Amniotic stem cell (primary cell): ENCODE data around the gene EFCAB6.

ENCODE experiments used
- DNase-seq: peaks from one replicate; lab custom pipeline; 2025; lab: John Stamatoyannopoulos, UW

Gene EFCAB6

DNA sequence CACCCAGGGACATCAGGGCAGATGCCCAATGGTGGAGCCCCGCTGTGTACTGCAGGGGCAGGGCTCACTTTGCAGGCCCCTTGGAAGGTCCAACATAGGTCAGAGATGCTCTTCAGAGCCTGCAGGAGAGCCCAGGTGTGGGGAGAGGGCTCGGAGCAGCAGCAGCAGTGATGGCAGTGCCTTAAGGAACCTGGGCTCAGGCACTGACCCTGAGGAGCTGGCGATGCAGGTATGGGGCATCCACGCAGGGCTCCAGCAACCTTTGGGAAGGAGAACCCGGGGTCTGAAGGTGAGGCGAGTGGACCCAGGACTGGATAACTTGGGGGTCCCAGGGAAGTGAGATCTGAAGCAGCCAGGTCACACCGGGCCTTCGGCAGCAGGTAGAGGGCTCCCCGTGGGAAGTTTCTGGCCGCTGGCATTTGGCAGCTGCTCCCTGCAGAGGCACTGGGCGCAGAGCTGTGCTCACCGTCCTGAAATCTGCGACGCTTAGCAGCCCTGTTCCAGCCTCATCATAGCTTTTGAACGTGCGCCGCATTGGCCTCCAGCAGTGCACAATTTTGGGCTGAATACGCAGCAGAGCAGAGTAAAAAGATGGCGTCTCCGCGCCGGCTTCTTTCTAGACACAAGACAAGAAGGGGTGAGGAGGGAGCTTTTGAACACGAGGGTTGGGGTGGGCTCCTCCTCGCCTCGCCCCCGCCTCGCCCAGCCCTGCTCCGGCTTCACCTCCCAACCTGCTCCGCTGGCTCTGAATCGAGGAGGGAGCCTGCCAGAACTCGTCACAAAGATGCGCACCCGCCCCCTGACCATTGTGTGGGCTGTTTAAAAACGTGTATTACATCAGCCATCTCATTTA lies 281.5 kb downstream of the EFCAB6 start:
- no peak for DNase-seq

DNA sequence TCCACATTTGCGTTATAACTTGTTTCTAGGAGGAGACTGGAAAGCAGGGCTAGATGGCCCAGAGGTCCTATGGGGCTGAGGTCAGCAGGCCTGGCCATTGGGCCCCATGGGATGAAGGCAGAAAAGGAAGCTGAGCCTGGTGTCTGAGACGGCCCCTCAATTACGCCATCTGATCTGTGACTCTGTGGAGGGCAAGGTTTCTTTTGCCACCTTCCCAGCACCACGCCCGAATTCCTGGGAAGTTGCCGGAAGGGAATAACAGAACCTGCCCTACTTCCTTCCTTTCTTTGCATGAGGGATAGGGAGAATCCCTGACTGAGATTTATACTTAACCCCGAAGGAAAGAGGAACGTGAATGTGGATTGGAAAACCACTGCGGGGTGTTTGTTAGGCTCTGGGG lies 282.2 kb downstream of the EFCAB6 start:
- DNase-seq, result no peak

DNA sequence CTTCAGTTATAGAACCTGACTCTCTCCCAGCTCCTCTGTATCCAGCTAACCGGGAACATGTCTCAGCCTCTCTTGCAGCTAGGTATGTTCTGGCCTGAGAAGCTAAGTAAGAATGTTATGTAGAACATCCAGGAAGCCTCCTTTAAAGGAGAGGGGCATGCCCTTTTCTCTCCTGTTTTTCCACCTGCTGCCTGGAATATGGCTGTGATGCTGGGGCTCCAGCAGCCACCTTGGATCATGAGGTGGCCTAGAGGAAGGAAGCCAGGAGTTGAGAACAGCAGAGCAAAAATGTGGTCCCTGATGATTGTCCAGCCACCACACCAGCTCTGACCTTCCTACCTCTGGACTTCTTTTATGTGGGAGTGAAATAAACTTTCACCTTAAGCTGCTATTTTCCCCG lies 282.6 kb downstream of the EFCAB6 start:
- no peak for DNase-seq

DNA sequence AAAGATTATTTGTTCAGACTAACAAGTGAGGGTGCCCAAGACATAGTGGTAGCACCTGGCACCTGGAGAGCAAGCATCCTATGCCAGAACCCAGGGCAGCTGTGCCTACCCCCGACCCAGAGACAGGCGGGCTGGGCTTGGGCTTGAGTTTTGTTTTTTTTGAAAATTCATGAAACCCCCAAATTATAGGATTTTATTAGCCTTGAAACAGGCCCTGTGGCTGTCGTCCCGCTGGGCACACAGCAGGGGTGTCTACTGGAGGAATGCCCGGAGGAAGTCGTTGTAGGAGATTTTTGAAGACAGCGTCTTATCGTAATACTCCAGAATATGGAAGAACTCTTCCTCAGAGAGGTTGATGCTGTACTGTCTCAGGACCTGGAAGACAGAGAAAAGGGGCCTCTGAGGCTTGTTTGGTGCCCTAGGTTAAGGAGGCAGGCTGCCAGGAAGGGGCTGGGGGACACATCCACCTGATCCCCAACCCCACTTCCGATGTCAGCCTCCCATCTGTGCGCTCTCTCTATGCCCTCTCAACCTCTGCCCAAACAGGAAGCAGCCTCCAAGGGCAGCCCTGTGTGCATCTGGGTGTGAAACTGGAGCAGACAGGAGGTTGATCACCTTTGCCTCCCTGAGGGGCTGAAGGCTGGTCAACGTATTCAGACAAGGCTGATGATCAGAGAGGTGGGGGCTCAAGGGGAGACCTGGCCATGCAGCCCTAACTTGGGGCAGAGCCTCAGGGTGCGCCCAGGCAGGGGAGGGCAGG lies 283.3 kb downstream of the EFCAB6 start:
- no peak for DNase-seq

DNA sequence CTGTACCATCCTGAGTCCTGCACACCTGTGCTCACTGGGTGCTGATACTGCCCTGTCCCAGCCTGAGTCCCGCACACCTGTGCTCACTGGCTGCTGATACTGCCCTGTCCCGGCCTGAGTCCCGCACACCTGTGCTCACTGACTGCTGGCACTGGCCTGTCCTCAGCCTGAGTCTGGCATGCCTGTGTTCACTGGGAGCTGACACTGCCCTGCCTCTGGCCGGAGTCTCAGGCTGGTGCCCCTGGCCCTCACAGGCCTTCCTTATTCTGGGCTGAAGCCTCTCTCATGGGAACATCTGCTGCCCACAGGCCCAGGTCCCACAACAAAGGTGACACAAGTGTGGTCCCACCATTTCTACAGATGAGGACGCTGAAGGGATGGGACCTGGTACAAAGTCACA lies 285.2 kb downstream of the EFCAB6 start:
- no peak for DNase-seq

DNA sequence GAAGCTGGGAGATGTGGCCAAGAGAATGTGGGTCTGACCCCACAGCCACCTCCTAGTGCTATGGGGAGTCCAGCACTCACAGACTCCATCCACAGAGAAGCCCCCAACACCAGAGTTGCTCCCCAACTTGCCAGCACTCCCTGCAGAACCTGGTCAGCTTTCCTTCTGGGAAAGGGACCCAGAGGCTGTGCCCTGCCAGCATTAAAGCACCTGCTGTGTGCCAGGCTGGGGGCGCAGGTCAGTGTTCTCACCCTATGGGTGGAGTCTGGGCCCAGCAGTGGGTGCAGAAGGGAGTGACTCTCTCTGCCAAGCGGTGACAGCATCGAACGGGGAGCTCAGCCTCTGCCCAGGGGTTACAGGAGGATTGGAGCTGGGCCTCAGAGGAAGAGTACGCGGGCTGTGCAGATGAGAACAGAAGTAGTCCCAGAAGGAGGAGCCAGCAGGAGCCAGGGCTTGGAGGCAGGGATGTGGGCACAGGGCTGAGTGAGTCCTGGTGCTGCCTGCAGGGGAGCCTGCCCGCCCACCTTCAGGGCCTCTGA lies 285.9 kb downstream of the EFCAB6 start:
- no peak for DNase-seq

DNA sequence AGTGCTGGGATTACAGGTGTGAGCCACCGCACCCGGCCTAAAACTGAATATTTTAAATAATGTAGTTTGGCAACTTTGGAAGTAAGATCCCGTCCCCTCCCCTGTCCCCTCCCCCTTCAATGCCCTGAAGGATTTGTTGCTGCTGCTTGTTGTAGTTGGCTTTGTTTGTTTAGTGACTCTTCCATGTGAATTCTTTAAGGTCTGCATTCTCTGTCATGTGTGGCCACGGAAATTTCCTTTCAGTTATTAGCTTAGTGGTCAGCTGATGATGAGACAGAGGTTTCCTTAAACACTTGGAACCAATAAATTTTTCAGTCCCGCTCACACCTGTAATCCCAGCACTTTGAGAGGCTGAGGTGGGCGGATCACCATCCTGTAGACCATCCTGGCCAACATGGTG lies 290.4 kb downstream of the EFCAB6 start:
- DNase-seq, result no peak

DNA sequence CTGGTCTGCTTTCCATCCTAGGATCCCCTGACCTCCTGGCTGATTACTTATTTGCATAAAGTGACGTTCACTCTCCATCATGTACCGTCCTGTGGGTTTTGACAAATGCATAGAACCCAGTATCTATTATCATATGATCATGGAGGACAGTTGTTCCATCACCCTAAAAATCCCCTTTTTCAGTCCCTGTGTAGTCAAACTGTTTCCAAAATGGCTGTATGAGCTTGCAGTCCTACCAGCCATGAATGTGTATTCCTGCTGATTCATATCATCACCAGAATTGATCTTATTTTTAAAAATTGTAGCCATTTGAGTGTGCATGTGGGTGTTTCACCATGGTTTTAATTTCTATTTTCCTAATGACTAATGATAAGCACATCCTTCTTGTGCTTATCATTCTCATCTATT lies 291.5 kb downstream of the EFCAB6 start:
- no peak for DNase-seq

DNA sequence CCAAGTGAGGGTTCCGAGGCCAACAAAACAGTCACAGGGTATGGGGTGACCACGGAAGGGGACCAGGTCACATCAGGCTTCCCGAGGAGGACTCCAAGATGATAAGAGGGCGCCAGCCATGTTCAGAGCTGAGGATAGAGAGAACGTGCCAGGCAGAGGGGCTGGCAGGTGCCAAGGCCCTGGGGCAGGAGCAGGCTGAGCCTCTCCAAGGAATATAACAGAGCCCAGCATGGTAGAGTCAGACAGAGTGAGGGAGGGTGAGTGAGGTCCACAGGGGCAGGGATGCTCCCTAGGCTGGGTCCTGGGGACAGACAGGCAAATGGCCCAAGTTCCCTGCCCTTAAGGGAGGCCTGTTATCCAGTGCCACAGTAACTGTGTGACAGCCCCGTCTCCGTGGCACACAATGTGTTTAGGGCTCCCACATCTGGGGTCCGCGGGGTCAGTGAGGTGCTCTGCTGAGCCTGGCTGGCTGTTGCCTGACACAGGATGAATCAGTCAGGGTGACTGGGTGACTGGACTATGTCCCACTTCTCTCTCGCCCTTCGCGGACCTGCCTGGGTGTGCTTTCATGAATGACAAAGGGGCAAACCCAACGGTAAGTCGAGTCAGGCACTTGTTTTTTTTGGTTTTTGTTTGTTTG lies 295.0 kb downstream of the EFCAB6 start:
- DNase-seq, result no peak

DNA sequence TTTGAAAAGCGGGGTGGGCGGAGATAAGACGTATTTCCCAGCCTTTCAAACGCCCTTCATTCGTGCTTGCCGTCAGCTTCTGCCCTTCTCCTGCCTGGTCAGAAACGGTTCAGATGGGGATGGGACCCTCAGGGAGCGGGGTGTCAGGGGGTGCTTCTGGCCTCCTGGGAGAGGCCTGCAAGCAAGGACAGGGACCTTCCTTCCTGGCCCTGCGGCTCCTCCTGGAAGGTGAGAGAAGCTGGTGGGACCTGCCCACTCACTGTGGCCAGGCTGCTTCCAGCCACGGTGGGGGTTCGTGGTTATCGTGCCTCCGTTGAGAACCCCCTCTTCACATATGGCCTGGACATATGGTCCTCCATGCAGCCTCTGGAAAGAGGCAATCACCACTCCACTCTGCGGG lies 295.7 kb downstream of the EFCAB6 start:
- no peak for DNase-seq

DNA sequence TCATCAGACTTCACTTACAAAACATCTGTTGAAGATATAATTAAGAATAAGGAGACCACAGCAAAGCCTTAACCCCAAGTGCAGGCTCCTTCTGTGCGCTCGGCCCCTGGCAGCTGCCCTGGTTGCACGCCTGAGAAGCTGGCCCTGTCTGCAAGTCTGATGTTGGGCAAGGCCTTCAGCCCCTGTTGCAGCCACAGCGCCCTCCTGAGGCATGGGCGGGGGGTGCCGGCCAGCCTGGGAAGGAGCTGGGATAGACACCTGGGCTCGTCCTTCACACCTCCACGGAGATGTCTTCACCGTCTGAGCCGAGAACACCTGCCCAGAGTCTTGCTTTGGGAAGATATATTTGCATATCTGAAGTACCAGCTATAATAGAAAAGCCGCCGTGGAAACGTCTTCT lies 296.2 kb downstream of the EFCAB6 start:
- DNase-seq, result no peak

DNA sequence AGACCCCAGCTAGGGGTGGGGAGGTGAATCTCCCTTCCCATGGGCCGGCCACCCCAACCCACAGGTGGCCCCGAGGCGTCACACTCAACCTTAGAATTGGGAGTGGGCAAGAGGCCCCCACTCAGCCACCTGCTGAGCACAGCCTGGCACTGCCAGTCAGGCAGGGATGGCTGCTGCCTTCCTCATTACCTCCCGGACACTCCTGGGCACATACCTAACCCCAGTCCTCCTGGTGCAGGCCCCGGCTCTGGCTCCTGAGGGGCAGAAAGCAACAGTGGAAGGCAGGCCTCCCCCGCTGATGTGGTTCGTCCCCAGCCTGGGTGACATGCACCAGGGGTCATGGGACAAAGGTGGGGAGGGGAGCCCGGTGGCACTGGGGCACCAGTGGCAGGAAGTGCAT lies 296.7 kb downstream of the EFCAB6 start:
- DNase-seq, result no peak

DNA sequence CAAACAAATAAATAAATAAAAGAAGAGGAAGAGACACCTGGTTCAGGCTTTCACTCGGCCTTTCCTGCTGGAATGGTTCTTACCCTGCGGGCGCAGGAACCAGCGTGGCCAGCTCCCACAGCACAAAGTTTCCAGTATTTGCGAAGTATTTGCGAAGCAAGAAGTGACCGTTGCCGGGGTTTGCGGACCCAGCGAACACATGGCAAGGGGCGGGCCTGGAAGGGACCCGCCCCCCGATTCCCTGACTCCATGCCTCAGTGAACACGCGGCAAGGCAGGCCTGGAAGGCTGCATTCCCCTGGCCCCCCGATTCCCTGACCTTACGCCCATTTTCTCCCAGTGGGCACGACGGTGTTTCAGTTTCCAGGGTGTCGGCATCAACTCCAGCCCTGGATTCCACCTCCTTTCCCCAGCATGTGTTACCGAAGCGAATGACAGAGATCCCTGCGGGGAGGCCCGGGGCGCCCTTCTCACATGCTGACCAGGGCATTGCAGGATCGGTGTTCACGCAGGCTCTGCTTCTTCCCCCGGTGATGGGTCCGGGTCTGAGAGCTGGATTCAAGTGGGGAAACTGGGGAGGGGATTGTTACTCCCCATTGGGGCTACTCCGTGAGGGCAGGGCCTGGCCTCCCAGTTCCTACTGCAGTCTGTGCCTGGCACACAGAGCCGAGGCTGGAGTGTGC lies 297.5 kb downstream of the EFCAB6 start:
- no peak for DNase-seq

DNA sequence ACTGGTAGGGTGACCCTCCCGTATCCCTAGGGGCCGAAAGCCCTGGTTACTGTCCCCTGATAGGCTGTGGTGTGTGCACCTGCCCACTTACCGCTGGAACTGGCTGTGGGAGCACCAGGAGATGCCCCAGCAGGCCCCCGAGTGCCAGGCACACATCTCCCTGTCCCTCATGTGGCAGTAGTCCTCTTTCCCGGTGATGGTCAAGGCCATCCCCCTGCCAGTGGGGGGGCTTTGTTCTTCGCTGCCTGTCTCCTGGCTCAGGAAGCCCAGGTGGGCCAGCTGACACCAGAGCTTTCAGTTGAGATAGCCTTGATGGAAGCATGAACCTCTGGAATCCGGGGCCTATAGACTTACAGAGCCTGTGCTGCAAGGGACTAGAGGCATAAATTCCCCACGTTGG lies 299.8 kb downstream of the EFCAB6 start:
- no peak for DNase-seq

DNA sequence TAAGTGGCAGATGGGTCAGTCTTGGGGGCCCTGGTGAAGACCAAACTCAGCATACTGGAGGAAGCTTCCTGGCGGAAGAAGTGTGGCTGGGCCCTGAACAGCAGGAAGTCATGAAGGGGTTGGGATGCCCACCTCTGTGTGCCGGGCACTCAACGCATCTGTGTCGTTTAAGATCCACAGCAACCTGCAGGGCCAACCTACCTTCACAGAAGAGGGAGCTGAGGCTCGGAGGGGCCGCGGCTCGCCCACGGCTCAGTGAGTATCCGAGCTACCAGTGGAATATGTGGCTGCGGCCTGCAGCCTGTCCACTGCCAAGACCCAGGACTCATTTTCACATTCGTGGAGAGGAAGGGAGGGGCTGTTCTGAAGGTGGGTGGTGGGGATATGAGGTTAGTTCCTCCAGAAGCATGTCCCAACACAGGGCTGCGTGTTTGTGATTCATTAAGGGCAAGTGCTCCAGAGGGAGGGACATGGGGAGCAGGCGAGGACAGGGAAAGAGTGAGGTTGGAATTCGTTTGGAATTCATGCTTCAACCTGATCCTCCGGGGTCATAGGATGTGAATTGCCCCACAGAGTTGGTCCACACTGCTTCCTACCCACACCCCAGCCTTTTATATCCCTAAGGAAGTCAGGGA lies 300.7 kb downstream of the EFCAB6 start:
- DNase-seq, result no peak

DNA sequence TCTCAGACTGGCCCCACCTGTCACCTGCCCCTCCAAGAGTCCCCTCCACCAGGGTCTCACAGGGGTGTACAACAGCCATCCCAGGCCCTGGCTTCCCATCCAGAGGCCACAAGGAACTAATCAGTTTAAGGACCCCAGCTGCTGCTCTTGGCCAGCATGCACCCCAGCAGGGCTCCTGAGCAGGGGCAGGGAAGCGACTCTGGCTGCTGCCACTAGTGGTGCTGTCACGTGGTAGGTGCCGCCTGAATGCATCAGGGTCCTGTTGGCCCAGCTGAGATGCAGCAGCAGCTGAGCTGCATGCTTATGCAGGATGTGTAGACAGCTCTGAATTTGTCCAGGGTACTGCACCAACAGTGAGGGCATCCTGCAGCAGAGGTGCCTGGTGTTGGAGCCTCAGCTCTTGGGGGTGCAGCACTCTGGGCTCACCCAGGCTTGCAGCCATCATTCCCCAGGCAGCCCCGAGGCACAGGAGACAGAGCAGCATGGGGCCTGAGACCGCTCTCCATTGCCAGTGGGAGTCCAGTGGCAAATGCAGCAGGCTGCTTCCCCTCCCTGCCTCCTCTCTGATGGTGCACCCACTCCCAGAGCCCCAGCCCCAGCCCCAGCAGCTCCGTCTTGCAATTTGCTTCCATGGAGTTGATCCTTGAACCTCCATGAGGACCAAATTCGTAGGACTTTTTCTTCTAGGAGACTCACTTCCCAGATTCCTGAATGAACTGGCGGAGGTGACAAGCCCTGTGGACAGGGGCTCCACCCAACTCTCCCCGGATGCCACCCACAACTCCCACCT lies 301.6 kb downstream of the EFCAB6 start:
- no peak for DNase-seq

DNA sequence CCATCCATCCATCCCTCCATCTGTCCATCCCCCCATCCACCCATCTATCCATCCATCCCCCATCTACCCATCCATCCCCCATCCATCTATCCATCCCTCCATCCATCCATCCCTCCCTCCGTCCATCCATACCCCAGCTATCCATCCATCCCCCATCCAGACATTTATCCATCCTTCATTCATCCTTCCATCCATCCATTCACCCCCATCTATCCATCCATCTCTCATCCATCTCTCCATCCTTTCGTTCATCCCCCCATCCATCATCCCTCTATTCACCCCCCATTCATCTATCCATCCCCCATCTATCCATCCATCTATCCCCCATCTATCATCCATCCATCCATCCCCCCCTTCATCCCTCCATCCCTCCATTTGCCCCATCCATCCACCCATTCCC lies 302.8 kb downstream of the EFCAB6 start:
- no peak for DNase-seq

DNA sequence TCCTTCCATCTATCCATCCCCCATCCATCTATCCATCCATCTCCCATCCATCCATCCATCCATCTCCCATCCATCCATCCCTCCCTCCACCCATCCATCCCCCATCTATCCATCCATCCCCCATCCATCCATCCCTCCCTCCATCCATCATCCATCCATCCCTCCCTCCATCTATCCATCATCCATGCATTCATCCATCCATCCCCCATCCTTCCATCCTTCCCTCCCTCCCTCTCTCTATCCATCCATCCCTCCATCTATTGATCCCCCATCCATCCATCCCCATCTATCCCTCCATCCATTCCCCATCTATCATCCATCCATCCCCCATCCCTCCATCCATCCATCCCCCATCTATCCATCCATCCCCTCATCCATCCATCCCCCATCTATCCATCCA lies 303.6 kb downstream of the EFCAB6 start:
- DNase-seq, result no peak

DNA sequence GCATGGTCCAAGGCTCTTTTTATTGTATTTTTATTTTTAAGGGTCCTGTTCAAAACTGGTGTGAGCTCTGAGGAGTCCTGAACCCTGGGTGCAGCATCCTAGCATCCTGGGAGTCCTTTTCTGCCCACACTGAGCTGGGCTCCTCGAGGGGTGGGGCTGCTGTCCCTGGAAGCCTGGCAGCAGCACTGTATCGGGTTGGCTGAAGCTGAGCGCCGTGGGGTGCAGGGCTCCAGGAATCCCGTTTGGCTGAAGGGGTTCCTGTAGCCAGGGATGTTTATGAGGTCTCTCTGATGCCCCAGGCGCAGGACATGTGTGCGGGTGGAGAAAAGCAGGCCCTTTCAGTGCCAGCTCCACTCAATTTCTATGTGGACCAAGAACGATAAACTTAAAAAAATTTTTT lies 304.9 kb downstream of the EFCAB6 start:
- DNase-seq, result no peak

DNA sequence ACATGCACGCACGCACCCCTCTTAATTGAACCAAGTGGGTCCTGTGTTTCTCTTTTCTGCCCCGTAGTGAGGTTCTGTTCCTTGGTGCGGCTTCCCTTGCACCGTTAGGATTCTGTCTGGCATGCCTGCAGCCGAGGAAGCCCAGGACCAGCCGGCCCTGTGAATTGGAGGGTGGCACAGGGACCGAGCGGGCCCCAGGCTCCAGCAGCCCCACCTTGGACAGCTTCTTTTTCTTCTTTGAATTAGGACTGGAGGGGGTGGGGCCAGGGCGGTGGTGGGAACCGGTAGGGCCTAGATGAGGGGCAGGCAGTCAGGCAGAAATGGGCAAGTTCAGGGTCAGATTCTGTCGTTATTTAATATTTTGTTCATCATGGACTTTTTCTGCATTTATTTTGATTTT lies 305.6 kb downstream of the EFCAB6 start:
- no peak for DNase-seq

DNA sequence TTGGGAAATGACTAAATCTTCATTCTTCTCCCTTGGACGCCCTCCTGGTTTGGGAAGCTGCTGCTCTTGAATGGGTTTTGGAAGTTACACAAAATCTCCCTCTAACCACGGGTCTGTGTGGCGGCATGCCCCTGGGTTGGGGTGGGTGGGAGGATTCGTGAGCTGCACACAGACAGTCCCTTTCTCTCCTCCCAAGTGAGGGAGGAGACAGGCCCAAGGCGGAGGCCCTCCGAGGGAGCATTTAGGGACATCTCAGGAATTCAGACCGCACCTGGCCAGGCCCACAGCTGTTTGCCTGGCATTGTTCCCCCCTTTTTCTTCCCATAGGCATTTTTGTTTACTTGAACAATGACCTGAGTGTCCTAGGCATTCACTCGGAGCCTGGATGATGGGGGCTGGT lies 306.2 kb downstream of the EFCAB6 start:
- DNase-seq, result no peak
